Liver (tissue), 9 donors: Measurements from ENCODE around the gene GNG13. TPM values are rescaled to one million over a fixed set of nuclear protein-coding genes. Genes with fewer than 3 reads are reported as not detected.

Experiments used
- DNase-seq: peaks from one replicate; pipeline ENCODE4 v3.0.0-alpha.2; 2017; ENCODE audit warnings: low spot score
- H3K27ac ChIP-seq, 2 donors: one replicate each; pipeline ENCODE4 v1.7.0; 2013; ENCODE audit warnings: inconsistent platforms in 2 of 2, low read length in 2 of 2, control low read depth in 1 of 2, low read depth in 1 of 2, mild to moderate bottlenecking in 1 of 2
- H3K27me3 ChIP-seq, 4 donors: one replicate each; pipeline versions ENCODE4 v1.6.1 to v1.7.0; 2013; ENCODE audit warnings: low read length in 3 of 4, inconsistent platforms in 1 of 4, mild to moderate bottlenecking in 1 of 4, moderate library complexity in 1 of 4; ENCODE audit not compliant: control insufficient read depth in 4 of 4, insufficient read depth in 4 of 4
- H3K36me3 ChIP-seq, 4 donors: one replicate each; pipeline versions ENCODE4 v1.6.1 to v1.7.0; 2013; ENCODE audit warnings: low read length in 3 of 4, mild to moderate bottlenecking in 3 of 4, low read depth in 1 of 4, moderate library complexity in 1 of 4; ENCODE audit not compliant: control insufficient read depth in 4 of 4, insufficient read depth in 3 of 4
- H3K4me1 ChIP-seq, 4 donors: one replicate each; pipeline versions ENCODE4 v1.6.1 to v1.7.0; 2013; ENCODE audit warnings: low read length in 3 of 4, mild to moderate bottlenecking in 3 of 4, moderate library complexity in 1 of 4; ENCODE audit not compliant: control insufficient read depth in 4 of 4, insufficient read depth in 4 of 4
- H3K4me3 ChIP-seq, 3 donors: one replicate each; pipeline versions ENCODE4 v1.6.1 to v1.7.0; 2013; ENCODE audit warnings: low read length in 3 of 3, control low read depth in 1 of 3, low read depth in 1 of 3, mild to moderate bottlenecking in 1 of 3
- H3K9ac ChIP-seq, 2 donors: one replicate each; pipeline ENCODE4 v1.7.0; 2013; ENCODE audit warnings: low read length in 2 of 2, mild to moderate bottlenecking in 2 of 2, moderate library complexity in 2 of 2, control low read depth in 1 of 2, low read depth in 1 of 2
- H3K9me3 ChIP-seq, 4 donors: one replicate each; pipeline versions ENCODE4 v1.6.1 to v1.7.0; 2013; ENCODE audit warnings: low read length in 3 of 4; ENCODE audit not compliant: control insufficient read depth in 4 of 4
- EGR1 ChIP-seq, 2 donors: IDR thresholded peaks; 2 replicates each; pipeline ENCODE4 v1.6.1; 2016 to 2018; ENCODE audit warnings: antibody characterized with exemption in 2 of 2, low read depth in 2 of 2
- FOXA1 ChIP-seq: IDR thresholded peaks from 2 replicates; pipeline ENCODE4 v1.6.1; 2016; ENCODE audit warnings: antibody characterized with exemption
- FOXA2 ChIP-seq: IDR thresholded peaks from 2 replicates; pipeline ENCODE4 v1.6.1; 2016; ENCODE audit warnings: antibody characterized with exemption
- GABPA ChIP-seq, 2 donors: IDR thresholded peaks in 1 of 2; conservative IDR thresholded peaks in 1 of 2; 2 replicates each; pipeline ENCODE4 v1.6.1; 2016; ENCODE audit warnings: antibody characterized with exemption in 2 of 2, mild to moderate bottlenecking in 1 of 2, moderate library complexity in 1 of 2
- HNF4A ChIP-seq, 2 donors: conservative IDR thresholded peaks; 2 replicates each; pipeline ENCODE4 v1.6.1; 2016; ENCODE audit warnings: antibody characterized with exemption in 2 of 2, mild to moderate bottlenecking in 2 of 2
- HNF4G ChIP-seq: IDR thresholded peaks from 2 replicates; pipeline ENCODE4 v1.6.1; 2016; ENCODE audit warnings: antibody characterized with exemption
- JUND ChIP-seq, 2 donors: IDR thresholded peaks; 2 replicates each; pipeline ENCODE4 v1.6.1; 2016; ENCODE audit warnings: antibody characterized with exemption in 2 of 2
- NR2F2 ChIP-seq: IDR thresholded peaks from 2 replicates; pipeline ENCODE4 v1.6.1; 2016; ENCODE audit warnings: antibody characterized with exemption
- RAD21 ChIP-seq, 2 donors: IDR thresholded peaks; 2 replicates each; pipeline ENCODE4 v1.6.1; 2016; ENCODE audit warnings: antibody characterized with exemption in 2 of 2, mild to moderate bottlenecking in 2 of 2
- REST ChIP-seq: IDR thresholded peaks from 2 replicates; pipeline ENCODE4 v1.6.1; 2016; ENCODE audit warnings: antibody characterized with exemption, mild to moderate bottlenecking
- RXRA ChIP-seq, 2 donors: IDR thresholded peaks; 2 replicates each; pipeline ENCODE4 v1.6.1; 2017 to 2018; ENCODE audit warnings: antibody characterized with exemption in 2 of 2, mild to moderate bottlenecking in 1 of 2
- SP1 ChIP-seq: IDR thresholded peaks from 2 replicates; pipeline ENCODE4 v1.6.1; 2018; ENCODE audit warnings: antibody characterized with exemption, mild to moderate bottlenecking
- TAF1 ChIP-seq: conservative IDR thresholded peaks from 2 replicates; pipeline ENCODE4 v1.6.1; 2016; ENCODE audit warnings: antibody characterized with exemption, mild to moderate bottlenecking
- YY1 ChIP-seq: IDR thresholded peaks from 2 replicates; pipeline ENCODE4 v1.6.1; 2016; ENCODE audit warnings: antibody characterized with exemption, mild to moderate bottlenecking
- WGBS: extraction: QIAGEN DNeasy Blood & Tissue Kit; methylation state at CpG from one replicate; pipeline ENCODE4 v1.1.7; 2013; 5-methylcytosine and 5-hydroxymethylcytosine counted together
- polyA plus RNA-seq, 2 donors: library from polyadenylated mRNA; stranded (reverse) in 1 of 2; unstranded in 1 of 2; fragments of 200-250 nt in 1 of 2; fragments of >200 nt in 1 of 2; fragmentation: Nextera tagmentation in 1 of 2; extraction: Ambion mirVana in 1 of 2; gene quantifications; one replicate each; pipeline versions ENCODE4 v1.2.1 to v1.2.3, GENCODE V29; 2013 to 2015
- total RNA-seq, 2 donors: library from RNA; depleted of rRNA; stranded (reverse); fragments of >200 nt; gene quantifications; one replicate each; pipeline ENCODE4 v1.2.3, GENCODE V29; 2014
- TF ChIP-seq, protein P1 (sequence below): fragments of 150-350 bp; IDR thresholded peaks from 2 replicates; pipeline ENCODE4 v1.5.1; 2017; ENCODE audit warnings: improper control_type of control experiment, low read depth, low read length; ENCODE audit not compliant: missing input control
- TF ChIP-seq, protein P2 (sequence below): IDR thresholded peaks from 2 replicates; pipeline ENCODE4 v1.6.1; 2016; ENCODE audit warnings: antibody characterized with exemption
- TF ChIP-seq, protein P3 (sequence below): IDR thresholded peaks from 2 replicates; pipeline ENCODE4 v1.6.1; 2016; ENCODE audit warnings: antibody characterized with exemption
- donor health status: healthy.
- donor health status: healthy.
- donor health status: healthy.
- donor health status: healthy.
- donor health status: healthy.

GNG13 gene
- total and polyA plus RNA-seq, 4 donors: not detected

DNA sequence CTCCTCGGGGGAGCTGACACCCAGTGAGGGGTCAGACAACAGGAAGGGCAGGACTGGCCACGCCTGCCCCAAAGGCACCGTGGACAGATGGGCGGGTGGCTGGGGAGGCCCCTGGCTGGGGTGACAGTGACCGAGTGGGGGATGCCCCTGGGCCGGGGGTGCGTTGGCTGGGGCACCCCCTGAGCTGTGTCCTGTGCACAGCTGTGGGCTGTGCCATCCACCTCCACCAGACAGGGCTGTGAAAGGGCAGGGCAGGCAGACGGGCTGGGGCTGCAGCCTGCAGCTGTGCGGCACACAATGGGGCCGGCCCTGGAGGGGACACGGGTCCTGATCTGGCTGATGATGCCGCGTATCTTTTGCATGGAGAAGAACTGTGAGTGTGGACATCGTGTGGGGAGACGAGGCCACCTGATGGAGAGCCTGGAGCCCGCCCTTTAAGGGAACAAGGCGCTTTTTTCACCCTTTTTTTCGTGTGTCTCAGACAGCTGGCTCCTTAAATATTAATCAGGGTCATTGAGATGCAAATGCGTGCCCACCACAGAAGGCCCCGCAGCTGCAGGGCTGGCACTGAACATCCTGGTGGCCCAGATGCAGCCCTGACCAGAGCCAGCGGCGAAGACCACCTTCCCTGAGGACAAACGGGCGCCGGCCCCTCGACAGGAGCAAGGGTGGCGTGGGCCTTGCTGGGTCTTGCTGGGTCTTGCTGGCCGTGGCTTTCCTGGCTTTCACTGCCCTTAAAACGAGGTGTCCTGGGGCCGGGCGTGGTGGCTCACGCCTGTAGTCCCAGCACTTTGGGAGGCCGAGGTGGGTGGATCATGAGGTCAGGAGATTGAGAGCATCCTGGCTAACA, 42.4 kb upstream of the GNG13 start:
- Histone ChIP-seq H3K27me3 (no peaks in the 10 kb centered on the region), H3K36me3 (no peaks in the 10 kb centered on the region), H3K4me3 (no peak overlapping the region), H3K4me1 (no peaks in the 10 kb centered on the region), H3K27ac (no peak overlapping the region), H3K9me3 (no peaks in the 10 kb centered on the region), H3K9ac (no peak overlapping the region)
- TF ChIP-seq RXRA (IDR thresholded peaks at IDR 0.05) (no peak), HNF4A (conservative IDR thresholded peaks at IDR 0.05) (no peak), GABPA (IDR thresholded peaks at IDR 0.05 in 1 of 2, conservative IDR thresholded peaks at IDR 0.05 in 1 of 2) (no peak), JUND (IDR thresholded peaks at IDR 0.05) (no peak), SP1 (no peak), FOXA2 (no peak), YY1 (no peak), REST (no peak), TAF1 (no peak), HNF4G (no peak), FOXA1 (no peak), NR2F2 (no peak), RAD21 (IDR thresholded peaks at IDR 0.05) (no peak), EGR1 (IDR thresholded peaks at IDR 0.05; ENCODE audit: low read depth in 2 of 2) (no peak)
- TF ChIP-seq, protein P1, sequence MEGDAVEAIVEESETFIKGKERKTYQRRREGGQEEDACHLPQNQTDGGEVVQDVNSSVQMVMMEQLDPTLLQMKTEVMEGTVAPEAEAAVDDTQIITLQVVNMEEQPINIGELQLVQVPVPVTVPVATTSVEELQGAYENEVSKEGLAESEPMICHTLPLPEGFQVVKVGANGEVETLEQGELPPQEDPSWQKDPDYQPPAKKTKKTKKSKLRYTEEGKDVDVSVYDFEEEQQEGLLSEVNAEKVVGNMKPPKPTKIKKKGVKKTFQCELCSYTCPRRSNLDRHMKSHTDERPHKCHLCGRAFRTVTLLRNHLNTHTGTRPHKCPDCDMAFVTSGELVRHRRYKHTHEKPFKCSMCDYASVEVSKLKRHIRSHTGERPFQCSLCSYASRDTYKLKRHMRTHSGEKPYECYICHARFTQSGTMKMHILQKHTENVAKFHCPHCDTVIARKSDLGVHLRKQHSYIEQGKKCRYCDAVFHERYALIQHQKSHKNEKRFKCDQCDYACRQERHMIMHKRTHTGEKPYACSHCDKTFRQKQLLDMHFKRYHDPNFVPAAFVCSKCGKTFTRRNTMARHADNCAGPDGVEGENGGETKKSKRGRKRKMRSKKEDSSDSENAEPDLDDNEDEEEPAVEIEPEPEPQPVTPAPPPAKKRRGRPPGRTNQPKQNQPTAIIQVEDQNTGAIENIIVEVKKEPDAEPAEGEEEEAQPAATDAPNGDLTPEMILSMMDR: no peak
- TF ChIP-seq, protein P2, sequence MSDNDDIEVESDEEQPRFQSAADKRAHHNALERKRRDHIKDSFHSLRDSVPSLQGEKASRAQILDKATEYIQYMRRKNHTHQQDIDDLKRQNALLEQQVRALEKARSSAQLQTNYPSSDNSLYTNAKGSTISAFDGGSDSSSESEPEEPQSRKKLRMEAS: no peak
- TF ChIP-seq, protein P3, sequence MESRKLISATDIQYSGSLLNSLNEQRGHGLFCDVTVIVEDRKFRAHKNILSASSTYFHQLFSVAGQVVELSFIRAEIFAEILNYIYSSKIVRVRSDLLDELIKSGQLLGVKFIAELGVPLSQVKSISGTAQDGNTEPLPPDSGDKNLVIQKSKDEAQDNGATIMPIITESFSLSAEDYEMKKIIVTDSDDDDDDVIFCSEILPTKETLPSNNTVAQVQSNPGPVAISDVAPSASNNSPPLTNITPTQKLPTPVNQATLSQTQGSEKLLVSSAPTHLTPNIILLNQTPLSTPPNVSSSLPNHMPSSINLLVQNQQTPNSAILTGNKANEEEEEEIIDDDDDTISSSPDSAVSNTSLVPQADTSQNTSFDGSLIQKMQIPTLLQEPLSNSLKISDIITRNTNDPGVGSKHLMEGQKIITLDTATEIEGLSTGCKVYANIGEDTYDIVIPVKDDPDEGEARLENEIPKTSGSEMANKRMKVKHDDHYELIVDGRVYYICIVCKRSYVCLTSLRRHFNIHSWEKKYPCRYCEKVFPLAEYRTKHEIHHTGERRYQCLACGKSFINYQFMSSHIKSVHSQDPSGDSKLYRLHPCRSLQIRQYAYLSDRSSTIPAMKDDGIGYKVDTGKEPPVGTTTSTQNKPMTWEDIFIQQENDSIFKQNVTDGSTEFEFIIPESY: no peak
- no peak for DNase-seq
- WGBS: 80% methylated on average over 33 of the region's 33 CpGs
